ENCODE results near the gene CTIF. TPM values are rescaled to one million over a fixed set of nuclear protein-coding genes. Genes with fewer than 3 reads are reported as not detected.

Gene CTIF
- total RNA-seq, 1 experiment from 2014 or later: 26.5 TPM

- DNase-seq (ENCODE audit: low read depth, low spot score): no peak
- Histone ChIP-seq H3K27ac (ENCODE audit: low read length) (no peak overlapping the region), H3K27me3 (ENCODE audit: control insufficient read depth, insufficient read depth, low read length) (no peaks in the 10 kb centered on the region), H3K36me3 (ENCODE audit: control insufficient read depth, insufficient read depth, low read length) (no peaks in the 10 kb centered on the region), H3K4me3 (ENCODE audit: low read depth in 2 of 2, low read length in 2 of 2) (no peak overlapping the region), H3K9me3 (ENCODE audit: control insufficient read depth, insufficient read depth, low read depth, low read length) (no peaks in the 10 kb centered on the region), H3K4me1 (ENCODE audit: control insufficient read depth, insufficient read depth, low read length) (no peaks in the 10 kb centered on the region)
- in situ Hi-C loops (cut with HindIII; ENCODE audit: low pct_unique_long_range_greater_than_20kb, low sequenced_read_pairs): no loop called here
- POLR2A ChIA-PET: interaction anchor here (0.6 kb wide), 1 partner anchor 397 kb away, joined by 4 read pairs; no protein-coding TSS in a partner anchor
- ATAC-seq: no peak
- TF ChIP-seq SIN3A (IDR thresholded peaks at IDR 0.05; ENCODE audit: borderline replicate concordance, insufficient read depth, low read depth, low read length): no peak
- no peak for TF ChIP-seq REST (IDR thresholded peaks at IDR 0.05; ENCODE audit: insufficient read depth in 1 of 2, low read depth in 2 of 2, low read length in 1 of 2)
- TF ChIP-seq TCF7L2 (IDR thresholded peaks at IDR 0.05; ENCODE audit: low read depth, low read length): no peak
- TF ChIP-seq CTCF (IDR thresholded peaks at IDR 0.05): no peak
- no peak for TF ChIP-seq POLR2AphosphoS5 (IDR thresholded peaks at IDR 0.05; ENCODE audit: low read depth, low read length)
- intact Hi-C loops (cut with micrococcal nuclease; ENCODE audit: unreplicated experiment): no loop called here
- CTCF ChIA-PET: no interaction called here
- BruUV-seq (replicated peaks): no TSS peak
Measured at GRCh38 chr18:48699761-48700160, 160.9 kb downstream of the CTIF start.

GRCh38 chr18:48700446-48700845 lies 161.6 kb downstream of the CTIF start:
- H3K36me3 ChIP-seq (ENCODE audit: control insufficient read depth, insufficient read depth, low read length): no peaks in the 10 kb centered on the region
- in situ Hi-C loops (cut with HindIII; ENCODE audit: low pct_unique_long_range_greater_than_20kb, low sequenced_read_pairs) (no loop called here), intact Hi-C loops (cut with micrococcal nuclease; ENCODE audit: unreplicated experiment) (no loop called here)
- ATAC-seq (no peak), DNase-seq (ENCODE audit: low read depth, low spot score) (no peak)
- H3K27me3 ChIP-seq (ENCODE audit: control insufficient read depth, insufficient read depth, low read length): no peaks in the 10 kb centered on the region
- H3K27ac ChIP-seq (ENCODE audit: low read length): no peak overlapping the region
- no peaks in the 10 kb centered on the region for H3K9me3 ChIP-seq (ENCODE audit: control insufficient read depth, insufficient read depth, low read depth, low read length)
- no peak for TF ChIP-seq CTCF (IDR thresholded peaks at IDR 0.05)
- no peak for TF ChIP-seq TCF7L2 (IDR thresholded peaks at IDR 0.05; ENCODE audit: low read depth, low read length)
- TF ChIP-seq SIN3A (IDR thresholded peaks at IDR 0.05; ENCODE audit: borderline replicate concordance, insufficient read depth, low read depth, low read length): no peak
- no peak for TF ChIP-seq POLR2AphosphoS5 (IDR thresholded peaks at IDR 0.05; ENCODE audit: low read depth, low read length)
- no peak for TF ChIP-seq REST (IDR thresholded peaks at IDR 0.05; ENCODE audit: insufficient read depth in 1 of 2, low read depth in 2 of 2, low read length in 1 of 2)
- CTCF ChIA-PET: no interaction called here
- no peak overlapping the region for H3K4me3 ChIP-seq (ENCODE audit: low read depth in 2 of 2, low read length in 2 of 2)
- POLR2A ChIA-PET: no interaction called here
- BruUV-seq (replicated peaks): no TSS peak
- H3K4me1 ChIP-seq (ENCODE audit: control insufficient read depth, insufficient read depth, low read length): no peaks in the 10 kb centered on the region
